Right cardiac atrium (tissue), 5 donors: Measurements from ENCODE around the gene PHLPP1. TPM values are rescaled to one million over a fixed set of nuclear protein-coding genes. Genes with fewer than 3 reads are reported as not detected.

Experiments
- ATAC-seq, 2 donors: fragments of 200-7000 bp; cut with Tn5 transposase; one replicate each; pipeline versions ENCODE4 v1.8.0 to v1.9.1; 2020; ENCODE audit warnings: moderate library complexity in 2 of 2, mild to moderate bottlenecking in 1 of 2
- DNase-seq, 3 donors: peaks; one replicate each; pipeline ENCODE4 v3.0.0-alpha.2; 2020
- H3K27ac ChIP-seq: one replicate; pipeline ENCODE4 v1.5.1; 2013; ENCODE audit warnings: mild to moderate bottlenecking, low read length, control low read depth, moderate library complexity
- H3K27me3 ChIP-seq: one replicate; pipeline ENCODE4 v1.6.1; 2013; ENCODE audit not compliant: control insufficient read depth, insufficient read depth
- H3K4me1 ChIP-seq: one replicate; pipeline ENCODE4 v1.6.1; 2013; ENCODE audit warnings: low read length; ENCODE audit not compliant: control insufficient read depth, insufficient read depth
- H3K4me3 ChIP-seq: one replicate; pipeline ENCODE4 v1.5.1; 2013; ENCODE audit warnings: low read length, control low read depth
- H3K9me3 ChIP-seq: one replicate; pipeline ENCODE4 v1.6.1; 2013; ENCODE audit warnings: low read length; ENCODE audit not compliant: control insufficient read depth
- WGBS: extraction: QIAGEN DNeasy Blood & Tissue Kit; methylation state at CpG from one replicate; pipeline ENCODE4 v1.1.7; 2013; 5-methylcytosine and 5-hydroxymethylcytosine counted together
- intact Hi-C, 4 donors: fragments of 100-400 bp; cut with DNase I; formaldehyde crosslinking; loops; one replicate each; pipeline versions ENCODE4 v1.11.0 to v1.14.0; 2022 to 2023
- polyA plus RNA-seq: library from polyadenylated mRNA; stranded (reverse); fragments of 200-250 nt; gene quantifications from one replicate; pipeline ENCODE4 v1.2.3, GENCODE V29; 2013
- total RNA-seq, 4 donors: library from RNA; stranded (reverse); fragmentation: NEBNext Ultra II Directional; extraction: Animal tissue kit (Norgen Biotek cat#: 25700); gene quantifications; one replicate each; pipeline ENCODE4 v1.2.1, GENCODE V29; 2021
- donor health status: healthy with polysubstance abuse.
- donor health status: DM: no; HTN: yes; CAD: no.
- donor health status: DM: no; HTN: no; CAD: no.
- donor health status: DM: no; HTN: yes; CAD: no; lungs with severe emphysema.
- donor health status: DM: yes; HTN: yes; CAD: no.

PHLPP1 gene
- total and polyA plus RNA-seq, 5 donors, result 1.7 to 6.4 (median 4.9) TPM

DNA sequence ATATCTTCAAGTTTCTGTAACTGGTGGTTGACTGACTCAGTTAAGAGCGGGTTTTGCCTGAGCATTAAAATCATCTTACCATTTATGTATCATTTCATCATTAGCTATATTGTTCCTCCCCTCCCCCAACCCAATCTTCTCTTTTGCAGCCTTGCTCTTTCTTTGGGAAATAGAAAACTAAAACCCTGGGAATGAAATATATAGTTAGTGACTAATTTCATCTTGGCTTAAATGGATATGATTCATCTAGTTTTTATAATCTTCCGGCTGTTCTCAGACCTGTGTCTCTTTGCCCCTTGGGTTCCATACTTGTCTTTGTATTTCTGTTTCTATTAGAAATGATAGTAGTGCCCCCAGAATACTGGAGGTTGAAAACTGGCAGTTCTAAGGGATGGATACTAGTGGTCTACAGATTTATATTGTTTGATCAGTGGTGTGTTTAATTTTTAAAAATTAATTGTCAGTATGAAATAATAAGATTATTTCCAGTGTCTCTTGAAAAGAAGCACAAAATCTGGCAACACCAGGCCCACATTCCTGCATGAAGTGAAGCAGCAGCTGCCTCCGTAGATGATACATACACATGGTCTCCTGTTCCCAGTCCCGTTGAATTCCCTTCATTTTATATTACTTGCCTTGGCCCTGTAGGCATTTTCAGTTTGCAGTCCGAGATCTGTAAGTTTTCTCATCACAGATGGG lies 44.5 kb downstream of the PHLPP1 start:
- Histone ChIP-seq H3K27me3 (no peaks in the 10 kb centered on the region), H3K4me3 (no peak overlapping the region), H3K27ac (no peak overlapping the region), H3K4me1 (no peaks in the 10 kb centered on the region), H3K9me3 (no peaks in the 10 kb centered on the region)
- no peak for ATAC-seq
- intact Hi-C loops, result no loop called here
- DNase-seq, result no peak
- WGBS, result 73% methylated on average over 5 of the region's 5 CpGs

- DNase-seq, result no peak
- no peak for ATAC-seq
- no peak overlapping the region for H3K4me3 ChIP-seq
- WGBS, result 83% methylated on average over 5 of the region's 5 CpGs
- H3K4me1 ChIP-seq, result no peaks in the 10 kb centered on the region
- H3K27me3 ChIP-seq, result no peaks in the 10 kb centered on the region
- intact Hi-C loops, result no loop called here
- H3K9me3 ChIP-seq, result no peaks in the 10 kb centered on the region
- H3K27ac ChIP-seq, result no peak overlapping the region
Observed at GRCh38 chr18:62760403-62760734, 45.0 kb downstream of the PHLPP1 start.

DNA sequence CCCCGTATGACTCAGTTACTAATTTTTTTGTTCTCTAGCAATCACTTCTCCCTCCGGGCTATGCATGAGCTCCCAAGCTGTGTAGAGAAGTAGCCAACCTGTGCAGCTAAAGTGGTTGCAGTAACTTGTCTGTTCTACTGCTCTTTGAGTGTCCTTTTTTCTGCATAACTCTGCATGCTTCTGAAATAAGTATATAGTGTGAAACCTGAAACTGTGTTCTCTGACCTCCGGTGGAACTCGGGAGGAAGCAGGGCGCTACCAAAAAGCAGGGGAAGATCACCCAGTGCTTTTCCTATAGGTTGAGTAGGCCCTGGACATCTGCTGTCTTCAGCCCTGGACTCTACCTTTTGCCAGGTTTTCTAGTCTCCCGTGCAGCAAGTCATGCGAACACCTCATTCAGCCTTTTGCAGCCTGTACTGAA lies 47.8 kb downstream of the PHLPP1 start:
- no peak overlapping the region for H3K27ac ChIP-seq
- no peak for DNase-seq
- no peaks in the 10 kb centered on the region for H3K27me3 ChIP-seq
- WGBS, result 88% methylated on average over 7 of the region's 7 CpGs
- peaks cover 2% of the 10 kb centered on the region for H3K4me1 ChIP-seq
- no peak overlapping the region for H3K4me3 ChIP-seq
- ATAC-seq, result no peak
- intact Hi-C loops, result no loop called here
- H3K9me3 ChIP-seq, result no peaks in the 10 kb centered on the region

DNA sequence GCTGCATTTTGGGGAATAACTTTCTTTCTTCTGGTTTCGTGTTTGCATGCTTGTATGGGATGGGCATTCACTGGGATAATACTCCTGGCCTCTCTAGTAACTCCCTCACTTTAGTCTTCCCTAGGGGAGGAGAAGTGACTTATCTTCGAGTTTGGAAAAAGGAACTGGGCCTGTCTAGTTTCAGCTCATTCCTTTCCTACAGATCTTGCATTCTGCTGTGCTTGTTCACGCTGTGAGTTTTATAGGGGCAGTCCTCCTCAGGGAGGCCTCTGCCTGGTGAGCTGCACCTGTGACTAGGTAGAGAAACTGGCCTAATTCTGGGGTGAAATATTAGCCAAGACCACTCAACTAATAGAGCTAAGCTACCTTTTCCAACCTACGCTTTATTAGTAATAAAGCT lies 50.9 kb downstream of the PHLPP1 start:
- intact Hi-C loops, result no loop called here
- peaks cover 3% of the 10 kb centered on the region for H3K4me1 ChIP-seq
- DNase-seq (no peak), ATAC-seq (no peak)
- WGBS, result 76% methylated on average over 4 of the region's 4 CpGs
- no peaks in the 10 kb centered on the region for H3K9me3 ChIP-seq
- no peaks in the 10 kb centered on the region for H3K27me3 ChIP-seq
- H3K27ac ChIP-seq, result no peak overlapping the region
- H3K4me3 ChIP-seq, result no peak overlapping the region

GRCh38 chr18:62767321-62767720 lies 52.0 kb downstream of the PHLPP1 start:
- no peak overlapping the region for H3K4me3 ChIP-seq
- intact Hi-C loops, result no loop called here
- H3K27ac ChIP-seq, result no peak overlapping the region
- H3K4me1 ChIP-seq, result peaks cover 3% of the 10 kb centered on the region
- H3K9me3 ChIP-seq, result no peaks in the 10 kb centered on the region
- ATAC-seq (no peak), DNase-seq (no peak)
- no peaks in the 10 kb centered on the region for H3K27me3 ChIP-seq
- WGBS, result 91% methylated on average over 5 of the region's 5 CpGs

DNA sequence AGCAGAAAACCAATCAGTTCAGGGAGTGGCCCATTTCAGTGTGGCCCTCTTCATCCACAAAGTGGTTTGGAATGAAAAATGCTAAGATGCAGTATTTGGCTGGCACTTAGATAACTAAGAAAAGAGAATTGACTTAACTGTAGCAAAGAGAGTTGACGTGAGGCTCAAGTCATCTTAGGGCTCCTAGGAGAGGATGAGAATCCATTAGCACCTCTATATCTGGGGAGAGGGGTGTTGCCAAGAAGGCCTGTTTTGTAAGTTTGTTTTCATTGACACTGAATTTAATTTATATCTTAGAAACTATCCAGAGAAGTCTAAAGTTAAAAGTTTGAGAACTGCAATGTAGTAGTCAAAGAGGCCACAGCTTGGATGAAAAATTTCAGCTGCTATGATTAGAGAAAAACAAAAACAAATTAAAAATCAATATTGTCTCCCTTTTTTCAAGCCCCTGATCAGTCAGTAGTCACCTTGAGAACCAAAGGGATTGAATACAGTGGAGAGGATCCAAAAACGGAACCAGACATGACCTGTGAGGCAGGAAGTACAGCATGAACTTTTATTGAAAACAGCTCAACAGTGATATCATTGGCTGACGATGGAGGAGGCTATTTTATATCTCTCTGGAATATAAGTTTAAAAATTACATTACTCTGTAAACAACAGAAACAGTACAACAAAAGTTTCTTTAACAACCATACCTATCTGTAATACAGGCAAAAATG lies 52.7 kb downstream of the PHLPP1 start:
- DNase-seq (no peak), ATAC-seq (no peak)
- Histone ChIP-seq H3K9me3 (no peaks in the 10 kb centered on the region), H3K4me3 (no peak overlapping the region), H3K27me3 (no peaks in the 10 kb centered on the region), H3K27ac (no peak overlapping the region), H3K4me1 (peaks cover 3% of the 10 kb centered on the region)
- intact Hi-C loops, result no loop called here
- 44% methylated on average over 3 of the region's 3 CpGs for WGBS

- 80% methylated on average over 2 of the region's 2 CpGs for WGBS
- no peaks in the 10 kb centered on the region for H3K9me3 ChIP-seq
- no peak overlapping the region for H3K4me3 ChIP-seq
- no peak for DNase-seq
- ATAC-seq, result no peak
- H3K27ac ChIP-seq, result no peak overlapping the region
- no peaks in the 10 kb centered on the region for H3K27me3 ChIP-seq
- intact Hi-C loops, result no loop called here
- H3K4me1 ChIP-seq, result peaks cover 3% of the 10 kb centered on the region
Observed at GRCh38 chr18:62768558-62768943, 53.2 kb downstream of the PHLPP1 start.

GRCh38 chr18:62769216-62769615 lies 53.9 kb downstream of the PHLPP1 start:
- WGBS, result 84% methylated on average over 2 of the region's 2 CpGs
- Histone ChIP-seq H3K27me3 (no peaks in the 10 kb centered on the region), H3K9me3 (no peaks in the 10 kb centered on the region), H3K4me1 (peaks cover 3% of the 10 kb centered on the region), H3K4me3 (no peak overlapping the region), H3K27ac (no peak overlapping the region)
- intact Hi-C loops, result no loop called here
- ATAC-seq (no peak), DNase-seq (no peak)

DNA sequence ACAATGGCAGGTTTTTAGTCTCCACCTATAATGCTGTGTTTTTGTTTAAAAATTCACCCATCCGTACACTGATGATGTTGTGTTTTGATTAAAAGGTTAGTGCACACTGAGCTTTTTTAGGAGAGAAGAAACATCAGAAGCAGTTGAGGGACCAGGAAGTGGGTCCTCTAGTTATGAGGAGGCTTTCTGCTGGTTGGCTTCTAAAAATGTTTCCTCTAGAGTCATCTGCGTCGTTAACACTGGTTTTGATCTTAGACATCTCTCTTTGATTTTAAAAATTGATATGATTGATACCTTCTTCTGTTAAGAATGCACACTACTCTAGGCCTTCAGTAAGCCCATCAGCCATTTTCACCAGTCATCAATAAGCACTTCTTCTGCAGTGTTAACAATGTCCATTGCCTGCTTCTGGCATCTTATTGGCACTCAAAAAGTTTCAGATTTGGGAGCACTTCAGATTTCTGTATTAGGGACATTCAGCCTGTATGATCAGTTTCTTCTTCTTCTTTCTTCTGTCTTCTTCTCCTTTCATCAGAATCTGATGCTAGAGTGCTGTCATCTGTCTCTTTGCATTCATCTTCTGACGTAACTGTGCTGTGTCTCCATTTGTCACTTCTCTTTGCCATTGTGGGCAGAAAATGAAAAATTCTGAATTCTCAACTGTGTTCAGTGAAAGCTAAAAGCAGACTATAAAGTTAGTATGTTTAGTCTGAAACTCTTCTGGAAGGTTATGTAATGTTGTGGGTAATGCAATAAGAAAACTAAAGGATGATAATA lies 56.3 kb downstream of the PHLPP1 start:
- WGBS, result 95% methylated on average over 4 of the region's 4 CpGs
- ATAC-seq (no peak), DNase-seq (no peak)
- Histone ChIP-seq H3K4me1 (peaks cover 3% of the 10 kb centered on the region), H3K27ac (no peak overlapping the region), H3K9me3 (no peaks in the 10 kb centered on the region), H3K4me3 (no peak overlapping the region), H3K27me3 (no peaks in the 10 kb centered on the region)
- intact Hi-C loops, result no loop called here

DNA sequence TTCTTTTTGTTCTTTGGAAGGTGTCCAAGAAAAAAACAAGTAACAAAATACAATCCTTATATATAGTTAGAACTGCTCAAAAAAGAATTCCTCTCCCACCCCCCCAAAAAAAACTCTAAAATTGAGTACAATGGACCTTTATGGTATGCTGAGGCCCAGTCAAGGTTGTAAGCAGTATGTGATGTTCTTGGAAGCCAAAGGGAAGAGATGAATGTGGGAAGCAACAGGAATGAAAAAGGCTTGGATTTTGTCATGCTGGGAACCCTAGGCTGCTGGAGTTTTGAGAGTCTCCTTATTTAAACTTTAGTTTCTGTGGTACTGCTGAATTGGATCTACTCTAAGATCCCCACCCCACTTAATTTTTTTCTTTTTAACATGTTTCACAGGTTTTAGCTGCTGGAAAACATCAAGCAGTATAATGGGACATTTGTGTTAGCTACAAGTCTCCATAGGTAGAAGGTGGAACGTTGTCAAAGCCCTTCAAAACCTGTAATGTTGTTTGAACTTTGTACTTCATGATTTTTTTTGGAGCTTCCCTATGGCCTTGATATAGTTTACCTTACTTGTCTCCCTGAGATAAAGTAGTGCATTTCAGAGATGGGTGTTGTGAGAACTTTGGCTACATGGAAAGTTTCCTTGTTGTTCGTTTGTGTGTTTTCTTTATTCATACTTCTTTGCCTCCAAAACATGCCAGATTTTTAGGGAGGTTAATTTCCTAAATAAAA lies 57.7 kb downstream of the PHLPP1 start:
- no peaks in the 10 kb centered on the region for H3K9me3 ChIP-seq
- H3K4me3 ChIP-seq, result no peak overlapping the region
- ATAC-seq (no peak), DNase-seq (no peak)
- intact Hi-C loops, result no loop called here
- H3K27ac ChIP-seq, result no peak overlapping the region
- H3K4me1 ChIP-seq, result peaks cover 1% of the 10 kb centered on the region
- 88% methylated on average over 2 of the region's 2 CpGs for WGBS
- H3K27me3 ChIP-seq, result no peaks in the 10 kb centered on the region

- no peak overlapping the region for H3K4me3 ChIP-seq
- 94% methylated on average over 3 of the region's 3 CpGs for WGBS
- intact Hi-C loops, result no loop called here
- DNase-seq (no peak), ATAC-seq (no peak)
- H3K4me1 ChIP-seq, result no peaks in the 10 kb centered on the region
- no peaks in the 10 kb centered on the region for H3K27me3 ChIP-seq
- H3K9me3 ChIP-seq, result no peaks in the 10 kb centered on the region
- no peak overlapping the region for H3K27ac ChIP-seq
Observed at GRCh38 chr18:62773691-62774090, 58.4 kb downstream of the PHLPP1 start.
